H1 (cell line): ENCODE results near the gene GPS1. TPM values are rescaled to one million over a fixed set of nuclear protein-coding genes. Genes with fewer than 3 reads are reported as not detected.

ENCODE experiments used
- CTCF ChIA-PET: fragments of 300-600 bp; sonication (Branson Sonifier 250); formaldehyde crosslinking; loops from one replicate; lab custom pipeline; 2021; ENCODE audit not compliant: partially characterized antibody; lab: Charles Lee
- POLR2A ChIA-PET: fragments of 300-600 bp; sonication (Branson Sonifier 250); formaldehyde crosslinking; loops from one replicate; lab custom pipeline; 2021; ENCODE audit warnings: inconsistent platforms; ENCODE audit not compliant: partially characterized antibody; lab: Charles Lee
- DNase-seq, 2 experiments: peaks; one replicate each; pipeline versions ENCODE4 v3.0.0 to v3.0.0-alpha.2; 2010 to 2022; ENCODE audit warnings: low spot score in 2 of 2, low read depth in 1 of 2, mixed read lengths in 1 of 2
- FAIRE-seq: peaks from 2 replicates; lab custom pipeline; 2011; peaks lifted over from hg19 to GRCh38; lab: Jason Lieb, UNC
- H2AFZ ChIP-seq: 2 replicates; pipeline ENCODE4 v1.8.1; 2012; ENCODE audit warnings: low read length, inconsistent platforms
- H2AK5ac ChIP-seq: 2 replicates; pipeline ENCODE4 v1.6.1; 2013; ENCODE audit warnings: low read depth, low read length
- H2BK120ac ChIP-seq: replicated peaks from 2 replicates; pipeline ENCODE3; 2013; ENCODE audit warnings: low read depth, low read length, inconsistent platforms
- H2BK12ac ChIP-seq: 2 replicates; pipeline ENCODE4 v1.6.1; 2013; ENCODE audit warnings: low read depth, low read length
- H2BK15ac ChIP-seq: 2 replicates; pipeline ENCODE4 v1.6.1; 2013; ENCODE audit warnings: low read length
- H2BK20ac ChIP-seq: 2 replicates; pipeline ENCODE4 v1.6.1; 2013; ENCODE audit warnings: low read length
- H2BK5ac ChIP-seq: 2 replicates; pipeline ENCODE4 v1.6.1; 2013; ENCODE audit warnings: low read depth, low read length
- H3K14ac ChIP-seq: 2 replicates; pipeline ENCODE4 v1.6.1; 2013; ENCODE audit warnings: inconsistent platforms; ENCODE audit not compliant: insufficient read length
- H3K18ac ChIP-seq: 2 replicates; pipeline ENCODE4 v1.6.1; 2013; ENCODE audit warnings: low read length; ENCODE audit errors: extremely low read depth
- H3K23ac ChIP-seq: 2 replicates; pipeline ENCODE4 v1.6.1; 2013; ENCODE audit warnings: inconsistent platforms; ENCODE audit not compliant: insufficient read length
- H3K23me2 ChIP-seq: 2 replicates; pipeline ENCODE4 v1.6.1; 2013; ENCODE audit warnings: low read depth, low read length
- H3K27ac ChIP-seq: 2 replicates; pipeline ENCODE4 v1.6.1; 2011; ENCODE audit warnings: low read depth, low read length, inconsistent platforms
- H3K27me3 ChIP-seq, 4 experiments: replicated peaks in 1 of 4; 1 replicate in 1 of 4; 2 replicates in 3 of 4; pipeline versions ENCODE4 v1.6.1 to v1.8.1; 2011 to 2013; ENCODE audit warnings: low read length in 3 of 4, mild to moderate bottlenecking in 3 of 4, inconsistent platforms in 2 of 4, mixed read lengths in 2 of 4, moderate library complexity in 1 of 4; ENCODE audit not compliant: control insufficient read depth in 3 of 4, insufficient read depth in 3 of 4; ENCODE audit errors: extremely low read depth in 1 of 4
- H3K36me3 ChIP-seq, 4 experiments: 2 replicates each; pipeline versions ENCODE4 v1.6.1 to v1.8.1; 2011 to 2013; ENCODE audit warnings: mild to moderate bottlenecking in 4 of 4, low read length in 3 of 4, moderate library complexity in 2 of 4, control low read depth in 1 of 4, inconsistent platforms in 1 of 4; ENCODE audit not compliant: insufficient read depth in 4 of 4, control insufficient read depth in 2 of 4
- H3K4ac ChIP-seq: replicated peaks from 2 replicates; pipeline ENCODE3; 2013; ENCODE audit warnings: low read length, low read depth, mixed read lengths, inconsistent platforms; ENCODE audit not compliant: insufficient read length
- H3K4me1 ChIP-seq, 4 experiments: replicated peaks in 1 of 4; 1 replicate in 1 of 4; 2 replicates in 3 of 4; pipeline versions ENCODE4 v1.6.1 to v1.8.1; 2011 to 2013; ENCODE audit warnings: low read length in 3 of 4, inconsistent platforms in 2 of 4, mixed read lengths in 1 of 4; ENCODE audit not compliant: insufficient read depth in 4 of 4, control insufficient read depth in 3 of 4
- H3K4me2 ChIP-seq, 2 experiments: 2 replicates each; pipeline versions ENCODE4 v1.6.1 to v1.8.1; 2011 to 2013; ENCODE audit warnings: low read depth in 2 of 2, low read length in 2 of 2, control low read depth in 1 of 2, inconsistent platforms in 1 of 2, mild to moderate bottlenecking in 1 of 2; ENCODE audit not compliant: insufficient read depth in 1 of 2
- H3K4me3 ChIP-seq, 4 experiments: fragments of 200-600, 300-600 bp in 1 of 4; sonication (generic), shearing (Covaris generic), sonication (Bioruptor Twin) in 1 of 4; 2 replicates each; pipeline versions ENCODE4 v1.5.1 to v1.8.1; 2011 to 2016; ENCODE audit warnings: low read length in 4 of 4, low read depth in 3 of 4, control low read depth in 2 of 4, inconsistent platforms in 2 of 4, mild to moderate bottlenecking in 2 of 4, mixed read lengths in 1 of 4, moderate library complexity in 1 of 4; ENCODE audit not compliant: insufficient read depth in 2 of 4; ENCODE audit errors: extremely low read depth in 1 of 4
- H3K56ac ChIP-seq: replicated peaks from 2 replicates; pipeline ENCODE3; 2013; ENCODE audit warnings: low read depth, mild to moderate bottlenecking, mixed read lengths, low read length, inconsistent platforms; ENCODE audit not compliant: insufficient read length
- H3K79me1 ChIP-seq: 2 replicates; pipeline ENCODE4 v1.6.1; 2013; ENCODE audit warnings: low read depth, low read length, control low read depth
- H3K79me2 ChIP-seq, 2 experiments: 2 replicates each; pipeline versions ENCODE4 v1.6.1 to v1.8.1; 2012 to 2013; ENCODE audit warnings: low read length in 2 of 2, mild to moderate bottlenecking in 2 of 2, inconsistent platforms in 1 of 2; ENCODE audit not compliant: insufficient read depth in 2 of 2, control insufficient read depth in 1 of 2
- H3K9ac ChIP-seq, 4 experiments: replicated peaks in 1 of 4; 1 replicate in 1 of 4; 2 replicates in 3 of 4; pipeline versions ENCODE4 v1.6.1 to v1.8.1; 2011 to 2013; ENCODE audit warnings: low read depth in 3 of 4, low read length in 3 of 4, control low read depth in 2 of 4, mild to moderate bottlenecking in 2 of 4, moderate library complexity in 2 of 4, inconsistent platforms in 1 of 4; ENCODE audit errors: extremely low read depth in 1 of 4
- H3K9me3 ChIP-seq, 2 experiments: 2 replicates each; pipeline versions ENCODE4 v1.6.1 to v1.8.1; 2012 to 2013; ENCODE audit warnings: mild to moderate bottlenecking in 2 of 2, moderate library complexity in 2 of 2, control low read depth in 1 of 2, inconsistent platforms in 1 of 2, low read depth in 1 of 2, low read length in 1 of 2, mixed read lengths in 1 of 2; ENCODE audit not compliant: insufficient read depth in 2 of 2
- H4K20me1 ChIP-seq, 2 experiments: replicated peaks in 1 of 2; 2 replicates each; pipeline versions ENCODE3 to v1.8.1; 2011 to 2013; ENCODE audit warnings: inconsistent platforms in 2 of 2, low read length in 2 of 2, mild to moderate bottlenecking in 1 of 2; ENCODE audit not compliant: insufficient read depth in 2 of 2, control insufficient read depth in 1 of 2
- H4K5ac ChIP-seq: 2 replicates; pipeline ENCODE4 v1.6.1; 2013; ENCODE audit warnings: low read length, low read depth, mixed read lengths, inconsistent platforms; ENCODE audit not compliant: insufficient read length
- H4K8ac ChIP-seq: 2 replicates; pipeline ENCODE4 v1.8.0; 2013; ENCODE audit warnings: mild to moderate bottlenecking, moderate library complexity, low read length, inconsistent platforms; ENCODE audit not compliant: insufficient read depth; ENCODE audit errors: extremely low read depth
- H4K91ac ChIP-seq: replicated peaks from 2 replicates; pipeline ENCODE3; 2013; ENCODE audit warnings: low read length, mixed read lengths, inconsistent platforms; ENCODE audit not compliant: insufficient read length
- CHD2 ChIP-seq: IDR thresholded peaks from 2 replicates; pipeline ENCODE4 v1.6.1; 2012; ENCODE audit warnings: low read length, improper control_type of control experiment
- CREB1 ChIP-seq: IDR thresholded peaks from 2 replicates; pipeline ENCODE4 v1.6.1; 2012; ENCODE audit warnings: inconsistent platforms
- CTBP2 ChIP-seq: IDR thresholded peaks from 2 replicates; pipeline ENCODE4 v1.7.0; 2011; ENCODE audit warnings: borderline replicate concordance, mild to moderate bottlenecking, moderate library complexity, mixed read lengths, low read length; ENCODE audit not compliant: insufficient read depth, insufficient read length
- FOSL1 ChIP-seq: IDR thresholded peaks from 2 replicates; pipeline ENCODE4 v1.6.1; 2011; ENCODE audit warnings: mild to moderate bottlenecking, low read depth, low read length, moderate library complexity; ENCODE audit not compliant: insufficient read depth
- JUND ChIP-seq: IDR thresholded peaks from 2 replicates; pipeline ENCODE4 v1.6.1; 2011; ENCODE audit warnings: mild to moderate bottlenecking, improper control_type of control experiment, low read length
- PHF8 ChIP-seq: fragments of 200-600 bp; sonication (generic); conservative IDR thresholded peaks from 2 replicates; pipeline ENCODE4 v1.7.1; 2012; ENCODE audit warnings: low read depth, mild to moderate bottlenecking, inconsistent platforms, low read length, moderate library complexity
- POLR2AphosphoS5 ChIP-seq: IDR thresholded peaks from 2 replicates; pipeline ENCODE4 v1.6.1; 2011; ENCODE audit warnings: low read depth, low read length
- POU5F1 ChIP-seq: IDR thresholded peaks from 2 replicates; pipeline ENCODE4 v1.6.1; 2011; ENCODE audit warnings: low read depth, mild to moderate bottlenecking, low read length, moderate library complexity
- RBBP5 ChIP-seq: IDR thresholded peaks from 2 replicates; pipeline ENCODE4 v1.7.1; 2012; ENCODE audit warnings: low read depth, mild to moderate bottlenecking, inconsistent platforms, low read length, moderate library complexity, borderline replicate concordance
- SP4 ChIP-seq: IDR thresholded peaks from 2 replicates; pipeline ENCODE4 v1.6.1; 2012; ENCODE audit warnings: low read length, inconsistent platforms
- TBP ChIP-seq: IDR thresholded peaks from 2 replicates; pipeline ENCODE4 v1.6.1; 2011; ENCODE audit warnings: low read depth, low read length, improper control_type of control experiment
- YY1 ChIP-seq: IDR thresholded peaks from 2 replicates; pipeline ENCODE4 v1.6.1; 2011; ENCODE audit warnings: low read depth, mild to moderate bottlenecking, low read length
- WGBS, 2 experiments: shearing (Covaris generic) in 1 of 2; methylation state at CpG; one replicate each; pipeline versions ENCODE4 v1.1.6 to v1.1.7; 2013 to 2015; ENCODE audit warnings: low lambda C conversion rate in 2 of 2, mixed read lengths in 2 of 2, inconsistent platforms in 1 of 2, low coverage in 1 of 2, missing lambda C conversion rate in 1 of 2; ENCODE audit not compliant: insufficient replicate concordance in 2 of 2, insufficient coverage in 1 of 2, insufficient read length in 1 of 2; ENCODE audit errors: extremely low coverage in 1 of 2, missing lambda C conversion rate in 1 of 2; 5-methylcytosine and 5-hydroxymethylcytosine counted together
- polyA plus RNA-seq, 7 experiments: library from polyadenylated mRNA; depleted of rRNA in 3 of 7; stranded (reverse) in 5 of 7; unstranded in 2 of 7; fragments of >200 nt in 5 of 7; fragments of 200-250 nt in 2 of 7; gene quantifications; 1 replicate in 5 of 7; 2 replicates in 1 of 7; 4 replicates in 1 of 7; pipeline versions ENCODE4 v1.2.1 to v1.2.3, GENCODE V29; 2011 to 2013; ENCODE audit warnings: missing spikeins in 2 of 7, mixed read lengths in 2 of 7
- total RNA-seq: library from RNA; stranded (reverse); fragmentation: NEBNext Ultra II Directional; extraction: Animal tissue kit (Norgen Biotek cat#: 25700); gene quantifications from 2 replicates; pipeline ENCODE4 v1.2.1, GENCODE V29; 2021
- TF ChIP-seq, protein P1 (sequence below): IDR thresholded peaks from 2 replicates; pipeline ENCODE4 v1.6.1; 2011; ENCODE audit warnings: low read length, improper control_type of control experiment

The GPS1 gene
- total and polyA plus RNA-seq, 2 of the 8 experiments (the other 6 are each of a cell fraction or from before 2014, with no cell fraction given), result 153 to 277 TPM

DNA sequence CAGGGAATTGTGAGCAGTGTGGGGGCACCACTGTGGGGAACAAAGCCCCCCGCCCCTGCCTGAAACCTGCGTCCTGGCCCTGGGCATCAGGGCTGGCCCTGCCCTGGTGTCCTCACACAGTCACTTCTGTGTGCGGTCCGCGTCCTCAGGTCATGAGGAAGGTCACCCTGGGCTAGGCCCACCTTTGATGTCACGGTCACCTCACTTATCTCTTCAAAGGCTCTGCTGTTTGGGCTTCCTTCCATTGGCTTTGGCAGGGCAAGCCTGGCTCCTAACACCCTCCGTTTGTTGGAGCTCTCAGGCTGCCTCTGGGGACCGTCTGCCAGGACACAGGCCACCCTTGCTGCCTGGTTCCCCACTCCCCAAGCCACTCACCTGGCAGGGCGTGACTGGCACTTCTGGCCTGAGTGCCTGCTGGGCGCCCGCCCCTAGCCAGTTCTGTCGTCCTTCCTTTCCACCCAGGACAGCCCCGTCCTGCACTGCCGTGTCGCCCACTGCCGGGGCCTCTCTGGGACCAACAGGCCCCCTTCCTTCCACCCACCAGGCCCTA, 37.9 kb upstream of the GPS1 start:
- no peak overlapping the region for H3K9ac ChIP-seq
- H4K8ac ChIP-seq, result 0 out of 2 replicates have a peak overlapping the region, but pooled peaks have one; percentile 2
- H2BK20ac ChIP-seq, result no peak overlapping the region
- ChIA-PET CTCF (interaction anchor here (0.8 to 1.8 kb wide), 4 partner anchors 18 to 122 kb away, joined by 3 to 7 read pairs (median 5); no protein-coding TSS in a partner anchor), POLR2A (interaction anchor here (0.5 to 1.7 kb wide), 3 partner anchors 9 to 66 kb away, joined by 3 to 4 read pairs (median 3); partner anchors contain the start of gene CENPX)
- no peak overlapping the region for H4K5ac ChIP-seq
- no peak overlapping the region for H3K4me2 ChIP-seq
- H3K56ac ChIP-seq, result no peak overlapping the region
- H3K23me2 ChIP-seq, result no peaks in the 10 kb centered on the region
- no peak overlapping the region for H4K91ac ChIP-seq
- H3K4me1 ChIP-seq, result no peaks in the 10 kb centered on the region; a peak in 1 of 7 replicates
- no peaks in the 10 kb centered on the region for H3K79me2 ChIP-seq
- no peak overlapping the region for H2BK120ac ChIP-seq
- DNase-seq, result no peak
- H2BK5ac ChIP-seq, result no peak overlapping the region
- no peak for FAIRE-seq
- peaks cover 3 to 8% of the 10 kb centered on the region in 2 experiments for H4K20me1 ChIP-seq
- H3K79me1 ChIP-seq, result no peaks in the 10 kb centered on the region; the same call in 1 of the 2 replicates
- no peak overlapping the region for H3K27ac ChIP-seq
- 92% methylated on average over 12 of the region's 16 CpGs; no CpG with 5 or more reads in 1 of the 2 experiments for WGBS, 2 experiments
- no peaks in the 10 kb centered on the region; a peak in 2 of 8 replicates for H3K36me3 ChIP-seq
- H3K4ac ChIP-seq, result no peak overlapping the region
- H3K14ac ChIP-seq, result no peak overlapping the region
- no peaks in the 10 kb centered on the region for H3K9me3 ChIP-seq
- H2AFZ ChIP-seq, result no peak overlapping the region
- H2AK5ac ChIP-seq, result no peak overlapping the region
- no peak overlapping the region for H2BK15ac ChIP-seq
- H3K4me3 ChIP-seq, result no peak overlapping the region
- H3K18ac ChIP-seq, result no peak overlapping the region
- H3K27me3 ChIP-seq, result no peaks in the 10 kb centered on the region
- H3K23ac ChIP-seq, result no peak overlapping the region
- no peak overlapping the region for H2BK12ac ChIP-seq
- TF ChIP-seq TBP (no peak), FOSL1 (no peak), CREB1 (no peak), CTBP2 (no peak), POLR2AphosphoS5 (no peak), RBBP5 (no peak), POU5F1 (no peak), JUND (no peak), SP4 (no peak), YY1 (no peak), PHF8 (no peak), CHD2 (no peak)
- TF ChIP-seq, protein P1, sequence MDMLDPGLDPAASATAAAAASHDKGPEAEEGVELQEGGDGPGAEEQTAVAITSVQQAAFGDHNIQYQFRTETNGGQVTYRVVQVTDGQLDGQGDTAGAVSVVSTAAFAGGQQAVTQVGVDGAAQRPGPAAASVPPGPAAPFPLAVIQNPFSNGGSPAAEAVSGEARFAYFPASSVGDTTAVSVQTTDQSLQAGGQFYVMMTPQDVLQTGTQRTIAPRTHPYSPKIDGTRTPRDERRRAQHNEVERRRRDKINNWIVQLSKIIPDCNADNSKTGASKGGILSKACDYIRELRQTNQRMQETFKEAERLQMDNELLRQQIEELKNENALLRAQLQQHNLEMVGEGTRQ, result no peak
